ENCODE results near the gene CRTAC1. TPM values are rescaled to one million over a fixed set of nuclear protein-coding genes. Genes with fewer than 3 reads are reported as not detected.

Gene CRTAC1
- total and polyA plus RNA-seq, 2 donors, result 0.05 to 0.30 TPM

DNA sequence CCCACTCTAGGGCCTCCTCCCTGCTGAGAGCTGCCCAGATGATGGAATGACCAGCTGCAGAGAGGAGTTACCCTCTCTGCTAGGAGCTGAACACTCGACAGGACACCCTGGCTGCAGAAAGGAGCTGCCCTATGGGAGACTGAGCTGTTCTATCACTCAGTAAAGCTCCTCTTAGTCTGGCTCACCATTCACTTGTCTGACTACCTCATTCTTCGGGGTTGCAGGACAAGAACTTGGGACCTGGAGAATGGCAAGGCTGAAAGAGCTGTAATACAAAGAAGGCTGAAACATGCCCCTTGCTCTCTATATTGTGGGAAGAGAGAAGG lies 30.5 kb downstream of the CRTAC1 start:
- WGBS, result 85% methylated on average over 2 of the region's 2 CpGs
- DNase-seq (ENCODE audit: low read depth in 6 of 9, low spot score in 9 of 9), result no peak
- Histone ChIP-seq H3K27ac (ENCODE audit: low read depth in 1 of 2, low read length in 1 of 2) (no peak overlapping the region), H3K4me1 (ENCODE audit: control insufficient read depth in 2 of 2, insufficient read depth in 2 of 2, low read length in 2 of 2) (no peaks in the 10 kb centered on the region), H3K9me3 (ENCODE audit: control insufficient read depth in 2 of 2, insufficient read depth in 1 of 2, low read length in 1 of 2) (peaks cover 0 to 15% of the 10 kb centered on the region in 2 donors), H3K27me3 (ENCODE audit: control insufficient read depth in 2 of 2, insufficient read depth in 1 of 2, low read length in 1 of 2) (no peaks in the 10 kb centered on the region), H3K36me3 (ENCODE audit: control insufficient read depth in 2 of 2, insufficient read depth in 2 of 2, low read length in 1 of 2) (no peaks in the 10 kb centered on the region), H3K4me3 (ENCODE audit: low read length in 2 of 2) (no peak overlapping the region)

- Histone ChIP-seq H3K36me3 (ENCODE audit: control insufficient read depth in 2 of 2, insufficient read depth in 2 of 2, low read length in 1 of 2) (no peaks in the 10 kb centered on the region), H3K4me1 (ENCODE audit: control insufficient read depth in 2 of 2, insufficient read depth in 2 of 2, low read length in 2 of 2) (no peaks in the 10 kb centered on the region), H3K27ac (ENCODE audit: low read depth in 1 of 2, low read length in 1 of 2) (no peak overlapping the region), H3K4me3 (ENCODE audit: low read length in 2 of 2) (no peak overlapping the region), H3K9me3 (ENCODE audit: control insufficient read depth in 2 of 2, insufficient read depth in 1 of 2, low read length in 1 of 2) (peaks cover 0 to 15% of the 10 kb centered on the region in 2 donors), H3K27me3 (ENCODE audit: control insufficient read depth in 2 of 2, insufficient read depth in 1 of 2, low read length in 1 of 2) (no peaks in the 10 kb centered on the region)
- no peak for DNase-seq (ENCODE audit: low read depth in 6 of 9, low spot score in 9 of 9)
- 95% methylated on average over 10 of the region's 10 CpGs for WGBS
Measured at GRCh38 chr10:97999066-97999922, 31.1 kb downstream of the CRTAC1 start.

GRCh38 chr10:97991871-97992270 lies 38.5 kb downstream of the CRTAC1 start:
- no peaks in the 10 kb centered on the region for H3K27me3 ChIP-seq (ENCODE audit: control insufficient read depth in 2 of 2, insufficient read depth in 1 of 2, low read length in 1 of 2)
- peak in 1 of 9 donors; percentile 20 for DNase-seq (ENCODE audit: low read depth in 6 of 9, low spot score in 9 of 9)

DNA sequence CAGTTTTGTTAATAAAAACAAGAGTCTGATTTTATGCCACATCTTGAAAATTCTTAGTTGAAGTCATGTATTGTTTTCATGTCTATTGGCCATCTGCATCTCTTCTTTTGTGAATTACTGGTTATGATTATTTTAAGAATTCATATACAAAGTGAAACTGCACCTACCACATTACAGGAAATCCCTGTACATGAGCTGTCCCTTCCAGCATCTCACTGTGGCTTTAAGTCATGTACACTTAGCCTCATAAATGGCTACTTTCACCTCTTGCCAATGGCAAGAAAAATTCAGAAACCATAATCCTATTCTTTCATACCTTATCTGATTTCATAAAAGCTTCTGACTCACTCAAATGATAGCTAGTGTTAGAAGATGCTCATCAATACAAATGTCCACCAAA lies 48.6 kb downstream of the CRTAC1 start:
- Histone ChIP-seq H3K9me3 (ENCODE audit: control insufficient read depth in 2 of 2, insufficient read depth in 1 of 2, low read length in 1 of 2) (no peaks in the 10 kb centered on the region), H3K27me3 (ENCODE audit: control insufficient read depth in 2 of 2, insufficient read depth in 1 of 2, low read length in 1 of 2) (peaks cover 0 to 8% of the 10 kb centered on the region in 2 donors), H3K27ac (ENCODE audit: low read depth in 1 of 2, low read length in 1 of 2) (no peak overlapping the region), H3K36me3 (ENCODE audit: control insufficient read depth in 2 of 2, insufficient read depth in 2 of 2, low read length in 1 of 2) (no peaks in the 10 kb centered on the region), H3K4me3 (ENCODE audit: low read length in 2 of 2) (no peak overlapping the region), H3K4me1 (ENCODE audit: control insufficient read depth in 2 of 2, insufficient read depth in 2 of 2, low read length in 2 of 2) (no peaks in the 10 kb centered on the region)
- DNase-seq (ENCODE audit: low read depth in 6 of 9, low spot score in 9 of 9), result no peak

More at GRCh38 chr10:97991871-97992270, 38.5 kb downstream of the CRTAC1 start:
- Histone ChIP-seq H3K9me3 (ENCODE audit: control insufficient read depth in 2 of 2, insufficient read depth in 1 of 2, low read length in 1 of 2) (no peaks in the 10 kb centered on the region), H3K4me3 (ENCODE audit: low read length in 2 of 2) (no peak overlapping the region), H3K27ac (ENCODE audit: low read depth in 1 of 2, low read length in 1 of 2) (no peak overlapping the region), H3K4me1 (ENCODE audit: control insufficient read depth in 2 of 2, insufficient read depth in 2 of 2, low read length in 2 of 2) (no peaks in the 10 kb centered on the region), H3K36me3 (ENCODE audit: control insufficient read depth in 2 of 2, insufficient read depth in 2 of 2, low read length in 1 of 2) (no peaks in the 10 kb centered on the region)
- WGBS, result 34% methylated on average over 2 of the region's 2 CpGs

GRCh38 chr10:97977673-97978072 lies 52.7 kb downstream of the CRTAC1 start:
- H3K4me3 ChIP-seq (ENCODE audit: low read length in 2 of 2), result no peak overlapping the region
- 86% methylated on average over 3 of the region's 3 CpGs for WGBS
- H3K9me3 ChIP-seq (ENCODE audit: control insufficient read depth in 2 of 2, insufficient read depth in 1 of 2, low read length in 1 of 2), result no peaks in the 10 kb centered on the region
- no peaks in the 10 kb centered on the region for H3K4me1 ChIP-seq (ENCODE audit: control insufficient read depth in 2 of 2, insufficient read depth in 2 of 2, low read length in 2 of 2)
- DNase-seq (ENCODE audit: low read depth in 6 of 9, low spot score in 9 of 9), result no peak
- H3K36me3 ChIP-seq (ENCODE audit: control insufficient read depth in 2 of 2, insufficient read depth in 2 of 2, low read length in 1 of 2), result no peaks in the 10 kb centered on the region
- H3K27me3 ChIP-seq (ENCODE audit: control insufficient read depth in 2 of 2, insufficient read depth in 1 of 2, low read length in 1 of 2), result peaks cover 16 to 42% of the 10 kb centered on the region in 2 donors
- no peak overlapping the region for H3K27ac ChIP-seq (ENCODE audit: low read depth in 1 of 2, low read length in 1 of 2)

- H3K27me3 ChIP-seq (ENCODE audit: control insufficient read depth in 2 of 2, insufficient read depth in 1 of 2, low read length in 1 of 2), result peaks cover 16 to 47% of the 10 kb centered on the region in 2 donors
Measured at GRCh38 chr10:97975598-97975997, 54.8 kb downstream of the CRTAC1 start.

GRCh38 chr10:97974526-97975525 lies 55.6 kb downstream of the CRTAC1 start:
- no peak overlapping the region for H3K27ac ChIP-seq (ENCODE audit: low read depth in 1 of 2, low read length in 1 of 2)
- H3K27me3 ChIP-seq (ENCODE audit: control insufficient read depth in 2 of 2, insufficient read depth in 1 of 2, low read length in 1 of 2), result peaks cover 16 to 50% of the 10 kb centered on the region in 2 donors
- no peaks in the 10 kb centered on the region for H3K36me3 ChIP-seq (ENCODE audit: control insufficient read depth in 2 of 2, insufficient read depth in 2 of 2, low read length in 1 of 2)
- WGBS, result 36% methylated on average over 57 of the region's 57 CpGs
- no peaks in the 10 kb centered on the region for H3K4me1 ChIP-seq (ENCODE audit: control insufficient read depth in 2 of 2, insufficient read depth in 2 of 2, low read length in 2 of 2)
- H3K4me3 ChIP-seq (ENCODE audit: low read length in 2 of 2), result no peak overlapping the region
- no peaks in the 10 kb centered on the region for H3K9me3 ChIP-seq (ENCODE audit: control insufficient read depth in 2 of 2, insufficient read depth in 1 of 2, low read length in 1 of 2)
- DNase-seq (ENCODE audit: low read depth in 6 of 9, low spot score in 9 of 9), result no peak

More at GRCh38 chr10:97975598-97975997, 54.8 kb downstream of the CRTAC1 start:
- DNase-seq (ENCODE audit: low read depth in 6 of 9, low spot score in 9 of 9), result no peak
- WGBS, result 85% methylated on average over 12 of the region's 12 CpGs
- Histone ChIP-seq H3K4me3 (ENCODE audit: low read length in 2 of 2) (no peak overlapping the region), H3K36me3 (ENCODE audit: control insufficient read depth in 2 of 2, insufficient read depth in 2 of 2, low read length in 1 of 2) (no peaks in the 10 kb centered on the region), H3K27ac (ENCODE audit: low read depth in 1 of 2, low read length in 1 of 2) (no peak overlapping the region), H3K9me3 (ENCODE audit: control insufficient read depth in 2 of 2, insufficient read depth in 1 of 2, low read length in 1 of 2) (no peaks in the 10 kb centered on the region), H3K4me1 (ENCODE audit: control insufficient read depth in 2 of 2, insufficient read depth in 2 of 2, low read length in 2 of 2) (no peaks in the 10 kb centered on the region)

DNA sequence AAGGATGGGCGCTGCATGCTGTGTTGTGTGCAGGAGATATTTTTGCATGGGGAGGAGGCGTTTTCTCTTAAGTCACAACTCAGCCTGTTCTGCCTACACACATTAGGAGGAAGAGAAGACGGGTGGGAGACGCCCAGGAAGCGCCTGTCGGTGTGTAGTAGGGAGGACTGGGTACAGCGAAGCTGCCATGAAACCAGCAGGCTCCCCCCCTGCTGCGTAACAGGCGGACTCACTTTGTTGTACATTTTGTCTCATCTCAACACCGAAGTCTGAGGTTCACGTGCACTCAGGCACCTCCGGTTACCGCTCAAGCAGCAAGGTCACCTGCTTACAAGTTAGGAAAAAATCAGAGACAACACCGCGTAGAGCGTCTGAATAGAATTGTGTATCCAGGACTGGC lies 56.3 kb downstream of the CRTAC1 start:
- Histone ChIP-seq H3K9me3 (ENCODE audit: control insufficient read depth in 2 of 2, insufficient read depth in 1 of 2, low read length in 1 of 2) (no peaks in the 10 kb centered on the region), H3K36me3 (ENCODE audit: control insufficient read depth in 2 of 2, insufficient read depth in 2 of 2, low read length in 1 of 2) (no peaks in the 10 kb centered on the region), H3K4me1 (ENCODE audit: control insufficient read depth in 2 of 2, insufficient read depth in 2 of 2, low read length in 2 of 2) (no peaks in the 10 kb centered on the region), H3K4me3 (ENCODE audit: low read length in 2 of 2) (no peak overlapping the region), H3K27me3 (ENCODE audit: control insufficient read depth in 2 of 2, insufficient read depth in 1 of 2, low read length in 1 of 2) (peaks cover 16 to 50% of the 10 kb centered on the region in 2 donors), H3K27ac (ENCODE audit: low read depth in 1 of 2, low read length in 1 of 2) (no peak overlapping the region)
- peak in 1 of 9 donors; percentile 0 for DNase-seq (ENCODE audit: low read depth in 6 of 9, low spot score in 9 of 9)
- WGBS, result 61% methylated on average over 16 of the region's 16 CpGs
